Type B pancreatic cell (in vitro differentiated cells): ENCODE measurements around the gene SLX4IP. TPM values are rescaled to one million over a fixed set of nuclear protein-coding genes. Genes with fewer than 3 reads are reported as not detected.

ENCODE experiments used
- DNase-seq: peaks from one replicate; pipeline ENCODE4 v3.0.0; 2021; ENCODE audit warnings: mixed read lengths; ENCODE audit not compliant: unreplicated experiment; ENCODE audit errors: extremely low spot score
- H3K27ac Mint-ChIP-seq: 2 replicates; pipeline ENCODE4 v1.8.0; 2021; ENCODE audit warnings: mild to moderate bottlenecking, mixed read lengths
- H3K27me3 Mint-ChIP-seq: 2 replicates; pipeline ENCODE4 v1.8.0; 2021; ENCODE audit warnings: mixed read lengths
- H3K36me3 Mint-ChIP-seq: 2 replicates; pipeline ENCODE4 v1.8.0; 2021; ENCODE audit warnings: mixed read lengths
- H3K4me1 Mint-ChIP-seq: one replicate; pipeline ENCODE4 v1.8.0; 2021; ENCODE audit warnings: mixed read lengths; ENCODE audit not compliant: unreplicated experiment
- H3K4me3 Mint-ChIP-seq: 2 replicates; pipeline ENCODE4 v1.8.0; 2021; ENCODE audit warnings: mild to moderate bottlenecking, mixed read lengths
- H3K9me3 Mint-ChIP-seq: 2 replicates; pipeline ENCODE4 v1.8.0; 2021; ENCODE audit warnings: mixed read lengths
- CTCF ChIP-seq: fragments of 200-600 bp; sonication (generic); conservative IDR thresholded peaks from 2 replicates; pipeline ENCODE4 v1.5.0; 2021; ENCODE audit warnings: antibody characterized with exemption, mild to moderate bottlenecking
- total RNA-seq: library from RNA; stranded (reverse); gene quantifications from 2 replicates; pipeline ENCODE4 v1.2.1, GENCODE V29; 2021; ENCODE audit warnings: low replicate concordance

SLX4IP gene
- total RNA-seq, 1 donor from 2014 or later: 8.5 TPM

- Mint-ChIP-seq H3K9me3 (no peaks in the 10 kb centered on the region), H3K4me1 (peaks cover 23% of the 10 kb centered on the region), H3K4me3 (no peak overlapping the region), H3K27ac (no peak overlapping the region), H3K27me3 (no peaks in the 10 kb centered on the region), H3K36me3 (peaks cover 35% of the 10 kb centered on the region)
- DNase-seq: no peak
- no peak for TF ChIP-seq CTCF
Observed at GRCh38 chr20:10603971-10604864, 169.1 kb downstream of the SLX4IP start.

- DNase-seq: no peak
- H3K9me3 Mint-ChIP-seq: no peaks in the 10 kb centered on the region
- H3K4me1 Mint-ChIP-seq: peaks cover 23% of the 10 kb centered on the region
- H3K27ac Mint-ChIP-seq: no peak overlapping the region
- H3K36me3 Mint-ChIP-seq: peaks cover 35% of the 10 kb centered on the region
- no peak for TF ChIP-seq CTCF
- no peak overlapping the region for H3K4me3 Mint-ChIP-seq
- H3K27me3 Mint-ChIP-seq: no peaks in the 10 kb centered on the region
Observed at GRCh38 chr20:10604865-10605440, 169.8 kb downstream of the SLX4IP start.

- Mint-ChIP-seq H3K4me3 (no peak overlapping the region), H3K27me3 (no peaks in the 10 kb centered on the region), H3K36me3 (peaks cover 35% of the 10 kb centered on the region), H3K9me3 (no peaks in the 10 kb centered on the region), H3K27ac (no peak overlapping the region), H3K4me1 (peaks cover 23% of the 10 kb centered on the region)
- no peak for DNase-seq
- TF ChIP-seq CTCF: no peak
Observed at GRCh38 chr20:10605547-10606195, 170.6 kb downstream of the SLX4IP start.

- no peak for DNase-seq
- no peaks in the 10 kb centered on the region for H3K27me3 Mint-ChIP-seq
- peaks cover 21% of the 10 kb centered on the region for H3K36me3 Mint-ChIP-seq
- peaks cover 3% of the 10 kb centered on the region for H3K4me1 Mint-ChIP-seq
- no peak overlapping the region for H3K4me3 Mint-ChIP-seq
- no peaks in the 10 kb centered on the region for H3K9me3 Mint-ChIP-seq
- no peak for TF ChIP-seq CTCF
- no peak overlapping the region for H3K27ac Mint-ChIP-seq
Observed at GRCh38 chr20:10609276-10609675, 174.2 kb downstream of the SLX4IP start.

GRCh38 chr20:10609770-10610169, 174.7 kb downstream of the SLX4IP start:
- no peaks in the 10 kb centered on the region for H3K4me1 Mint-ChIP-seq

More at GRCh38 chr20:10609770-10610169, 174.7 kb downstream of the SLX4IP start:
- H3K4me3 Mint-ChIP-seq: no peak overlapping the region
- no peaks in the 10 kb centered on the region for H3K27me3 Mint-ChIP-seq
- no peak overlapping the region for H3K27ac Mint-ChIP-seq
- H3K9me3 Mint-ChIP-seq: no peaks in the 10 kb centered on the region
- H3K36me3 Mint-ChIP-seq: peaks cover 21% of the 10 kb centered on the region
- TF ChIP-seq CTCF: no peak
- DNase-seq: no peak
